HepG2 (cell line): ENCODE measurements around the gene TMBIM1. TPM values are rescaled to one million over a fixed set of nuclear protein-coding genes. Genes with fewer than 3 reads are reported as not detected.
A peak's percentile ranks its signal among the peaks of the same experiment; 100 is the strongest.

Experiments used
- CHCHD3 ChIP-seq: sonication (generic); formaldehyde crosslinking; IDR thresholded peaks from 2 replicates; pipeline ENCODE4 v1.8.0; 2022; ENCODE audit warnings: mild to moderate bottlenecking, missing genetic modification reagents, moderate library complexity
- JUND ChIP-seq: sonication (generic); formaldehyde crosslinking; IDR thresholded peaks from 2 replicates; pipeline ENCODE4 v1.8.0; 2022; ENCODE audit warnings: mild to moderate bottlenecking, missing genetic modification reagents
- KDM3A ChIP-seq: IDR thresholded peaks from 2 replicates; pipeline ENCODE4 v1.6.1; 2018; ENCODE audit warnings: low read depth, missing compliant biosample characterization
- MTA3 ChIP-seq: sonication (generic); formaldehyde crosslinking; IDR thresholded peaks from 2 replicates; pipeline ENCODE4 v1.4.0; 2020; ENCODE audit warnings: missing genetic modification reagents
- PHF21A ChIP-seq: sonication (generic); formaldehyde crosslinking; IDR thresholded peaks from 2 replicates; pipeline ENCODE4 v1.5.0; 2020; ENCODE audit warnings: mild to moderate bottlenecking, missing genetic modification reagents
- RARA ChIP-seq: IDR thresholded peaks from 2 replicates; pipeline ENCODE4 v1.6.1; 2016; ENCODE audit warnings: missing genetic modification reagents, missing compliant biosample characterization
- SATB2 ChIP-seq: sonication (generic); formaldehyde crosslinking; IDR thresholded peaks from 2 replicates; pipeline ENCODE4 v1.5.0; 2020; ENCODE audit warnings: missing genetic modification reagents
- TRIM24 ChIP-seq: sonication (generic); formaldehyde crosslinking; IDR thresholded peaks from 2 replicates; pipeline ENCODE4 v1.8.0; 2022; ENCODE audit warnings: mild to moderate bottlenecking, missing genetic modification reagents
- ZBTB38 ChIP-seq: sonication (generic); formaldehyde crosslinking; IDR thresholded peaks from 2 replicates; pipeline ENCODE4 v1.5.1; 2020; ENCODE audit warnings: mild to moderate bottlenecking, missing genetic modification reagents
- ZBTB8A ChIP-seq: sonication (generic); formaldehyde crosslinking; IDR thresholded peaks from 2 replicates; pipeline ENCODE4 v1.4.0; 2020; ENCODE audit warnings: mild to moderate bottlenecking, low read depth, missing genetic modification reagents, borderline replicate concordance
- ZMYM3 ChIP-seq: sonication (generic); formaldehyde crosslinking; IDR thresholded peaks from 2 replicates; pipeline ENCODE4 v1.5.1; 2020; ENCODE audit warnings: mild to moderate bottlenecking, missing genetic modification reagents
- ZNF329 ChIP-seq: sonication (generic); formaldehyde crosslinking; IDR thresholded peaks from 2 replicates; pipeline ENCODE4 v1.9.0; 2021; ENCODE audit warnings: low read depth, mild to moderate bottlenecking, missing genetic modification reagents
- ZNF556 ChIP-seq: sonication (generic); formaldehyde crosslinking; IDR thresholded peaks from 2 replicates; pipeline ENCODE4 v1.4.0; 2020; ENCODE audit warnings: mild to moderate bottlenecking, missing genetic modification reagents, borderline replicate concordance
- polyA plus RNA-seq, 8 experiments: library from polyadenylated mRNA; depleted of rRNA in 3 of 8; stranded (reverse) in 7 of 8; unstranded in 1 of 8; fragments of >200 nt; fragmentation: Illumina TruSeq in 4 of 8; extraction: Trizol in 4 of 8; gene quantifications; 2 replicates each; pipeline versions ENCODE4 v1.2.1 to v1.2.3, GENCODE V29; 2011 to 2016; ENCODE audit warnings: low read depth in 4 of 8, missing spikeins in 1 of 8, mixed read lengths in 1 of 8; ENCODE audit not compliant: insufficient read depth in 1 of 8
- total RNA-seq, 5 experiments: library from RNA; depleted of rRNA; stranded (reverse); fragments of >200 nt; fragmentation: Illumina TruSeq; extraction: Trizol; gene quantifications; 2 replicates each; pipeline ENCODE4 v1.2.3, GENCODE V29; 2016; ENCODE audit warnings: low read depth in 1 of 5
- TF ChIP-seq, protein P1 (sequence below): sonication (generic); formaldehyde crosslinking; IDR thresholded peaks from 2 replicates; pipeline ENCODE4 v1.4.0; 2020; ENCODE audit warnings: missing genetic modification reagents, mild to moderate bottlenecking, borderline replicate concordance
- TF ChIP-seq, protein P2 (sequence below): sonication (generic); IDR thresholded peaks from 2 replicates; pipeline ENCODE4 v1.6.1; 2016; ENCODE audit warnings: low read depth, borderline replicate concordance
- TF ChIP-seq, protein P3 (sequence below): IDR thresholded peaks from 2 replicates; pipeline ENCODE4 v1.6.1; 2016; ENCODE audit warnings: missing biosample characterization, missing genetic modification reagents, low read depth
- TF ChIP-seq, protein P4 (sequence below): sonication (generic); formaldehyde crosslinking; conservative IDR thresholded peaks from 2 replicates; pipeline ENCODE4 v1.4.0; 2020; ENCODE audit warnings: mild to moderate bottlenecking, missing genetic modification reagents, moderate library complexity
- TF ChIP-seq, protein P5 (sequence below): IDR thresholded peaks from 2 replicates; pipeline ENCODE4 v1.6.1; 2016
- TF ChIP-seq, protein P6 (sequence below), 2 experiments: fragments of 450-650 bp in 1 of 2; sonication (generic) in 1 of 2; formaldehyde crosslinking; IDR thresholded peaks; 2 replicates each; pipeline versions ENCODE4 v1.5.0 to v1.8.0; 2020 to 2022; ENCODE audit warnings: mild to moderate bottlenecking in 1 of 2, missing genetic modification reagents in 1 of 2

The TMBIM1 gene
- total and polyA plus RNA-seq, 2 of the 13 experiments (the other 11 are each of a cell fraction or from before 2014, with no cell fraction given) = 127 to 139 TPM

DNA sequence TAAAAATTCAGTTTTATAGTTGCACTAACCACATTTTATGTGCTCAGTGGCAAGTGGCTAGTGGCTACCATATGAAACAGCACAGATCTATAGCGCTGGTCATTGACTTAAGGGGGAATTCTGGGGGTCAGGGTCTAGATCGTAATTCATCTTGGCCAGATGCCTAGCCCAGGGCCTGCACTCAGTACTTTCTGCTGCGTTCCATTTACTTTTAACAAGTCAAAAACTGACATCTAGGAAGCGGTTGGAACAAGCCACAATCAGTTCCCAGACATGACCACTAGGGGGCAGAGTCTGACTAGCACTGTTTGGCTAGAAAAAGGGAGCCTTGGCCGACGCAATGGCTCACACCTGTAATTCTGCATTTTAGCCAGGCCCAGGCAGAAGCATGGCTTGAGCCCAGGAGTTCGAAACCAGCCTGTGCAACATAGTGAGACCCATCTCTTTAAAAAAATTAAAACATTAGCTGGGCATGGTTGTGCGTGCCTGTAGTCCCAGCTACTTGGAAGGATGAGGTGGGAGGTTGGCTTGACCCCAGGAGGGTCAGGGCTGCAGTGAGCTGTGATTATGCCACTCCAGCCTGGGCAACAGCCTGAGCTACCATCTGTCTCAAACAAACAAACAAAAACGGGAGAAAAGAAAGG lies 9.0 kb upstream of the TMBIM1 start (continued):
- TF ChIP-seq ZBTB8A (no peak), CHCHD3 (no peak), JUND (no peak), PHF21A (CRISPR knock-in tag) (peak; percentile 71; the same call in 1 of the 2 replicates), ZBTB38 (CRISPR knock-in tag) (0 out of 2 replicates have a peak, but pooled peaks have one; percentile 65), KDM3A (peak; percentile 94), ZMYM3 (peak; percentile 94), MTA3 (CRISPR knock-in tag) (no peak), ZNF329 (no peak), RARA (peak; percentile 40; the same call in 1 of the 2 replicates), SATB2 (CRISPR knock-in tag) (no peak), ZNF556 (CRISPR knock-in tag) (0 out of 2 replicates have a peak, but pooled peaks have one; percentile 64), TRIM24 (CRISPR knock-in tag) (no peak)
- TF ChIP-seq, protein P1, sequence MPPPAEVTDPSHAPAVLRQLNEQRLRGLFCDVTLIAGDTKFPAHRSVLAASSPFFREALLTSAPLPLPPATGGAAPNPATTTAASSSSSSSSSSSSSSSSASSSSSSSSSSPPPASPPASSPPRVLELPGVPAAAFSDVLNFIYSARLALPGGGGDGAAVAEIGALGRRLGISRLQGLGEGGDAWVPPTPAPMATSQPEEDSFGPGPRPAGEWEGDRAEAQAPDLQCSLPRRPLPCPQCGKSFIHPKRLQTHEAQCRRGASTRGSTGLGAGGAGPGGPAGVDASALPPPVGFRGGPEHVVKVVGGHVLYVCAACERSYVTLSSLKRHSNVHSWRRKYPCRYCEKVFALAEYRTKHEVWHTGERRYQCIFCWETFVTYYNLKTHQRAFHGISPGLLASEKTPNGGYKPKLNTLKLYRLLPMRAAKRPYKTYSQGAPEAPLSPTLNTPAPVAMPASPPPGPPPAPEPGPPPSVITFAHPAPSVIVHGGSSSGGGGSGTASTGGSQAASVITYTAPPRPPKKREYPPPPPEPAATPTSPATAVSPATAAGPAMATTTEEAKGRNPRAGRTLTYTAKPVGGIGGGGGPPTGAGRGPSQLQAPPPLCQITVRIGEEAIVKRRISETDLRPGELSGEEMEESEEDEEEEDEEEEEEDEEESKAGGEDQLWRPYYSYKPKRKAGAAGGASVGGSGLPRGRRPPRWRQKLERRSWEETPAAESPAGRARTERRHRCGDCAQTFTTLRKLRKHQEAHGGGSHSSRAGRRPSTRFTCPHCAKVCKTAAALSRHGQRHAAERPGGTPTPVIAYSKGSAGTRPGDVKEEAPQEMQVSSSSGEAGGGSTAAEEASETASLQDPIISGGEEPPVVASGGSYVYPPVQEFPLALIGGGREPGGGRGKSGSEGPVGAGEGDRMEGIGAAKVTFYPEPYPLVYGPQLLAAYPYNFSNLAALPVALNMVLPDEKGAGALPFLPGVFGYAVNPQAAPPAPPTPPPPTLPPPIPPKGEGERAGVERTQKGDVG (CRISPR knock-in tag) = 0 out of 2 replicates have a peak, but pooled peaks have one; percentile 45
- TF ChIP-seq, protein P2, sequence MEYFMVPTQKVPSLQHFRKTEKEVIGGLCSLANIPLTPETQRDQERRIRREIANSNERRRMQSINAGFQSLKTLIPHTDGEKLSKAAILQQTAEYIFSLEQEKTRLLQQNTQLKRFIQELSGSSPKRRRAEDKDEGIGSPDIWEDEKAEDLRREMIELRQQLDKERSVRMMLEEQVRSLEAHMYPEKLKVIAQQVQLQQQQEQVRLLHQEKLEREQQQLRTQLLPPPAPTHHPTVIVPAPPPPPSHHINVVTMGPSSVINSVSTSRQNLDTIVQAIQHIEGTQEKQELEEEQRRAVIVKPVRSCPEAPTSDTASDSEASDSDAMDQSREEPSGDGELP = peak; percentile 28; the same call in 1 of the 2 replicates
- TF ChIP-seq, protein P3, sequence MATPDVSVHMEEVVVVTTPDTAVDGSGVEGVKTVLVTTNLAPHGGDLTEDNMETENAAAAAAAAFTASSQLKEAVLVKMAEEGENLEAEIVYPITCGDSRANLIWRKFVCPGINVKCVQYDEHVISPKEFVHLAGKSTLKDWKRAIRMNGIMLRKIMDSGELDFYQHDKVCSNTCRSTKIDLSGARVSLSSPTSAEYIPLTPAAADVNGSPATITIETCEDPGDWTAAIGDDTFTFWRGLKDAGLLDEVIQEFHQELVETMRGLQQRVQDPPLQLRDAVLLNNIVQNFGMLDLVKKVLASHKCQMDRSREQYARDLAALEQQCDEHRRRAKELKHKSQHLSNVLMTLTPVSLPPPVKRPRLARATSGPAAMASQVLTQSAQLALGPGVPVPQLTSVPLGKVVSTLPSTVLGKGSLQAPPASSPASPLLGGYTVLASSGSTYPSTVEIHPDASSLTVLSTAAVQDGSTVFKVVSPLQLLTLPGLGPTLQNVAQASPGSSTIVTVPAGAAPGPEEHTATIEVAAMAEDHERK (CRISPR knock-in tag) = no peak
- TF ChIP-seq, protein P4, sequence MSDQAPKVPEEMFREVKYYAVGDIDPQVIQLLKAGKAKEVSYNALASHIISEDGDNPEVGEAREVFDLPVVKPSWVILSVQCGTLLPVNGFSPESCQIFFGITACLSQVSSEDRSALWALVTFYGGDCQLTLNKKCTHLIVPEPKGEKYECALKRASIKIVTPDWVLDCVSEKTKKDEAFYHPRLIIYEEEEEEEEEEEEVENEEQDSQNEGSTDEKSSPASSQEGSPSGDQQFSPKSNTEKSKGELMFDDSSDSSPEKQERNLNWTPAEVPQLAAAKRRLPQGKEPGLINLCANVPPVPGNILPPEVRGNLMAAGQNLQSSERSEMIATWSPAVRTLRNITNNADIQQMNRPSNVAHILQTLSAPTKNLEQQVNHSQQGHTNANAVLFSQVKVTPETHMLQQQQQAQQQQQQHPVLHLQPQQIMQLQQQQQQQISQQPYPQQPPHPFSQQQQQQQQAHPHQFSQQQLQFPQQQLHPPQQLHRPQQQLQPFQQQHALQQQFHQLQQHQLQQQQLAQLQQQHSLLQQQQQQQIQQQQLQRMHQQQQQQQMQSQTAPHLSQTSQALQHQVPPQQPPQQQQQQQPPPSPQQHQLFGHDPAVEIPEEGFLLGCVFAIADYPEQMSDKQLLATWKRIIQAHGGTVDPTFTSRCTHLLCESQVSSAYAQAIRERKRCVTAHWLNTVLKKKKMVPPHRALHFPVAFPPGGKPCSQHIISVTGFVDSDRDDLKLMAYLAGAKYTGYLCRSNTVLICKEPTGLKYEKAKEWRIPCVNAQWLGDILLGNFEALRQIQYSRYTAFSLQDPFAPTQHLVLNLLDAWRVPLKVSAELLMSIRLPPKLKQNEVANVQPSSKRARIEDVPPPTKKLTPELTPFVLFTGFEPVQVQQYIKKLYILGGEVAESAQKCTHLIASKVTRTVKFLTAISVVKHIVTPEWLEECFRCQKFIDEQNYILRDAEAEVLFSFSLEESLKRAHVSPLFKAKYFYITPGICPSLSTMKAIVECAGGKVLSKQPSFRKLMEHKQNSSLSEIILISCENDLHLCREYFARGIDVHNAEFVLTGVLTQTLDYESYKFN = peak; percentile 47
- TF ChIP-seq, protein P5, sequence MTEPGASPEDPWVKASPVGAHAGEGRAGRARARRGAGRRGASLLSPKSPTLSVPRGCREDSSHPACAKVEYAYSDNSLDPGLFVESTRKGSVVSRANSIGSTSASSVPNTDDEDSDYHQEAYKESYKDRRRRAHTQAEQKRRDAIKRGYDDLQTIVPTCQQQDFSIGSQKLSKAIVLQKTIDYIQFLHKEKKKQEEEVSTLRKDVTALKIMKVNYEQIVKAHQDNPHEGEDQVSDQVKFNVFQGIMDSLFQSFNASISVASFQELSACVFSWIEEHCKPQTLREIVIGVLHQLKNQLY (CRISPR knock-in tag) = no peak
- TF ChIP-seq, protein P6, sequence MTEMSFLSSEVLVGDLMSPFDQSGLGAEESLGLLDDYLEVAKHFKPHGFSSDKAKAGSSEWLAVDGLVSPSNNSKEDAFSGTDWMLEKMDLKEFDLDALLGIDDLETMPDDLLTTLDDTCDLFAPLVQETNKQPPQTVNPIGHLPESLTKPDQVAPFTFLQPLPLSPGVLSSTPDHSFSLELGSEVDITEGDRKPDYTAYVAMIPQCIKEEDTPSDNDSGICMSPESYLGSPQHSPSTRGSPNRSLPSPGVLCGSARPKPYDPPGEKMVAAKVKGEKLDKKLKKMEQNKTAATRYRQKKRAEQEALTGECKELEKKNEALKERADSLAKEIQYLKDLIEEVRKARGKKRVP (CRISPR knock-in tag; IDR thresholded peaks at IDR 0.05) = no peak
